ENCODE measurements around the gene ING5.
"Not testable (repeated sequence)": the region's sequence is repeated elsewhere in the genome, so short reads cannot be mapped to it uniquely, and the experiment has no call there.

The ING5 gene

DNA sequence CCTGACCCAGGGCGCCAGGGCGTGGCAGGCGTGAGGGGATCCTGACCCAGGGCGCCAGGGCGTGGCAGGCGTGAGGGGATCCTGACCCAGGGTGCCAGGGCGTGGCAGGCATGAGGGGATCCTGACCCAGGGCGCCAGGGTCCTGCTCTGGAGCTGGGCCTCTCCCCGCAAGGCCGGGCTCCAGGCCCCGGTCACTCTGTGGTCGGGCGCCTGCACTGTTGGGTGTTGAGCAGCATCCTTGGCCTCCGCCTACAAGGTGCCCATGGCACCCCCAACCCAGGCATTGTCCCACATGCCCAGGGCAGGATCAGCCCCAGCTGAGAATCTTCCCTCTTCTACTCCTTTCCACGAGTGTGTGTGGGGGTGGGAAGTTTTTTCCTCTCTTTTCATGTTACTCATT lies 41.2 kb downstream of the ING5 start:
- not testable (repeated sequence) for DNase-seq

GRCh38 chr2:241743620-241744019 lies 41.8 kb downstream of the ING5 start:
- no peak for DNase-seq

DNA sequence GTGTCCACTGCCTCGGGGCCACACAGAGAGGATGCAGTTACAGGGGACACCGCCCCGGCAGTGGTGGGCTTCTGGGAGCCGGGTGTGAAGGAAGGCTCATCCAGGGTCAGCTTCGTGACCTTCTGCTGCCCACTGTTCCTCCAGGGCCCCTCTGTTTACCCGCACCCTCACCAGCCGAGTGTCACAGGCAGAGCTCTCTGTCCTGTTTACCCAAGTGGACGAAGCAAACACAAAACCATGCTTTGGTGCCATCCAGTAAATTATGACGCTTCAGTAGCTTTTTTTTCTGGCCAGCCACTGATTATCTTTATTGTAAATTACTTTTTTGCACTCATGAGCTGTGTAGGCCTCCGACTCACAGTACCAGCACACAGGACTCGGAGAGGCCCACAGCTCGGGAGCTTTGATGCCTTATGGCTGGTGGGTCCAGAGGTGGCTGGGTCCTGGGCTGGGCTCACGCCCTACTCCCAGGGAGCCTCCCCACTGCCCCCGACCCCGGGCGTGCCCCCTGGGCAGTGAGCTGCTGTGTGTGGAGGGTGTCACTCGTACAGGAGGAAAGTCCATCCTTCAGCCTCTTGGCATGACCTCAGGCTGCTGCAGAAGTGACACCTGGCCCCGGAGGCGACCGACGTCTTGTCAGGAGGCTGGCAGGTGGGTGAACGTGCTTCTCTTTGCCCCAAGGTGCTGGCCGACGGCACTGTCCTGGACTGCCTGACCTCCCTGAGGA lies 42.4 kb downstream of the ING5 start:
- DNase-seq, result no peak

DNA sequence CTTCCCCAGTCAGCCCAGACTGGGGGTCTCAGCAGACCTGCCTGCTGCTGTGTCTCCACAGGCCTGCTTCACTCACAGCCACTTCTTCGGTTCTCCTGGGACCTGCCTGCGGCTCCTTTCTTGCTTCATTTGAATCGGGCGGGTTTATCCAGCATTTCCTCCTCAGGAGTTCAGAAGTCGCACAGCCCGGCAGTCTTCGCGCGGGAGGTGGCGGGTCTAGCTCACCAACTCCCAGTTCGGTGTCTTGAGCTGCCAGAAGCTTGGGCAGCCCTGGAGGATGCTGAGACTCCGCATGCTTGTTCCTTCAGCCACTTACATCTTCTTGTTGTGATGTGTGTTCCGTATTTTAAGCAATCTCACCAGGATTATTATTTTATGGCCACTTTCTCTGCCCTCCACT lies 43.4 kb downstream of the ING5 start:
- DNase-seq, result no peak

DNA sequence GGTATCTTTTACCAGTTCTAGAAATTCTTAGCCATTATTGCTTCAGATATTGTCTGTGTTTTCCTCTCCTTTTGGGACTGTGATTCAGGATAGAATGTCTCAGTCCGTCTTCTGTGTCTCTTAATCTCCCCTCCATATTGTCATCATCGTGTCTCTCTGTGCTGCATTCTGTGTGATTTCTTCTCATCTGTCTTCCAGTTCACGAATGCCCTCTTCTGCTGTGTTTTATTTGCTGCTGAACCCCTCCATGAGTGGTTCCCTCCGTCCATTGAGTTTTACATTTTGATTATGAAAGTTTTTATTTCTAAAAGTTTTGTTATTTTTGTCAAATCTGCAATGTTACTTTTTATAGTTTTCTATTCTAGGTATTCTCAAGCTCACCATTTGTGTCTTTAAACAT lies 44.2 kb downstream of the ING5 start:
- DNase-seq, result no peak

GRCh38 chr2:241748468-241749256 lies 46.8 kb downstream of the ING5 start:
- DNase-seq, result no peak

- no peak for DNase-seq
Measured at GRCh38 chr2:241750076-241750840, 48.4 kb downstream of the ING5 start.

DNA sequence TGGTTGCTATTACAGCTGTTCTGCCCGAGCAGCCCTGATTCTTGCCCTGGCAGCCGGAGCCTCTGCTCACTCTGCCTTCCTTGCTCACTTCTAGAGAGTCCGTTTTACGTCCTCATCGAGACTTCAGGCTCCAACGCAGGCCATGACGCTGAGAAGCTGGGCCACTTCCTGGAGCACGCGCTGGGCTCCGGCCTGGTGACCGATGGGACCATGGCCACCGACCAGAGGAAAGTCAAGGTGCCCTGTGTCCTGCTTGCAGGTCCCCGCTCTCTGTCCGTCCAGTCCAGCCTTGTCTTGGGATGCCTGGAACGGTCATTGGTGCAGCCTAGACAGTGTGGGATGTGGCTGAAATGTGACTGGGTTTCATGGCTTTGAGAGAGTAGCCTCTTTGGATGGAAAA lies 49.3 kb downstream of the ING5 start:
- DNase-seq, result no peak

DNA sequence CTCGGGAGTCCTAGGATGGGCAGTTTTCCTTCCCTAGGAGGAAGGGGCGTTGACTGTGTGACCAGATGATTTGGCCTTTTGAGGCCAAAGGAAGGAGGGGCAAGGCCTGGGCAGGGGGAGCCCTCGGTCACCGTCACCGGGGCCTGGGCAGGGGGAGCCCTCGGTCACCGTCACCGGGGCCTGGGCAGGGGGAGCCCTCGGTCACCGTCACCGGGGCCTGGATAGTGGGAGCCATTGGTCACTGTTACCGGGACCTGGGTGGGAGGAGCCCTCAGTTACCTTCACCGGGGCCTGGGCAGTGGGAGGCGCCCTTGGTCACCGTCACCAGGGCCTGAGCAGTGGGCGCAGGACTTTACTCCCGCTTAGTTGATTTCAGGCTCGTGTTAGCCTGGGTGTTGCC lies 49.9 kb downstream of the ING5 start:
- no peak for DNase-seq

DNA sequence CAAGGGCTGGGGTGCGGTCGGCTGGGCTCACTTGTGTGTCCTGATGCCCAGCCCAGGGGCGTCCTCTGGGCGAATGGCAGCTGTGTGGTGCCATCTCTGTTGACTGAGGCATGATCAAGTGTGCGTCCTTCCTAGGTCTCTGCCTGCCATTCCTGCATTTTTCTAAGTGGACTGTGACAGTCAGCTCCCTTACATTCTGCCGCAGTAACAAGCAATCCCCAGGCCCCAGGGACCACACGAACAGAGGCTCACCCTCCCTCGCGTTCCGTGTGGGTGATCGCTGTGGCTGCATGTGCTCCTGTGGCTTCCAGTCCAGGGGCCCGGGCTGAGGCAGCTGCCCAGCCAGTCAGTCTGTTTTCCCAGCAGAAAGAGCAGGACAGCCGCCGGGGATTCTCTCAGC lies 50.4 kb downstream of the ING5 start:
- DNase-seq, result no peak

DNA sequence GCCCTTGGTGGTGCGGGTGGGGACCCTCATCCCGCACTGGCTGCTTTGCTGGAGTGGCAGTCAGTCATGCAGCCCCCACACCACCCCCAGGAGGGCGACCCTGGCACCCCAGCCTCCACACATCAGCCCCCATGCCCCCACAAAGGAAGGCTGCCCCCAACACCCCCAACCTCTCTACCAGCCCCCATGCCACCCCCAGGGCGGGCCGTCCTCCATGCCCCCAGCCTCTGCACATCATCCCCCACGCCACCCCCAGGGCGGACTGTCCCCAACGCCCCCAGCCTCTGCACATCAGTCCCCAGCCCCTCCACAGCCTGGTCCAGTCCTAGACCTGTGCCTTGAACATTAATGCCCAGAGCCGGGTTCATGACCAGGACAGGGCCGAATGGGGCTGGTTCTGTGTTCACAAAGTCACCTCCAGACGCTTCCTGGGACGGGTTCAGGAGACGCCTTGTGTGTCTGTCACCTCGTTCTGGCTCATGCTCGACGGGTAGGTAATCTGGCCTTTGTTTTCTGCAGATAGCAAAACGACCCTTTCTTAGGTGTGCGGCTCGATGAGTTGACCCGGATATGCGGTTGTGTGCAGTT lies 50.9 kb downstream of the ING5 start:
- no peak for DNase-seq

DNA sequence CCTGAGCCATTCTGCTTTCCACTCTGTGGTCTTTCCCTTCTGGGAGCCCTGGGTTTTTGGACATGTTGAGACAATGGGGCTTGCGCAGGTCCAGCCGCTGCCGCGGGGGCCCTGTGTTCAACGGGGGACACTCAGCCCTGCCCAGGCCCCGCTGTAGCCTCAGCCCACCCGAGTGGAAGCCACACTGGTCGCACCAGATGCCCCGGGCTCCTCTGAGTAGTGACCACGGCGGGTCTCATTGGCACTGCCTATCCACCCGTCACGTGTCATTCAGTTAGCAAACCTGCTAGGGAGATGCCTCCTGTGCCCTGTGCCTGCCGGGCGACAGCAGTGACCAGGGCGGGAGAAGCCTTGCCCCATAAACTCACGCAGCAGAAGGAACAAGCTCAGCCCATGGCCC lies 51.7 kb downstream of the ING5 start:
- DNase-seq, result no peak

DNA sequence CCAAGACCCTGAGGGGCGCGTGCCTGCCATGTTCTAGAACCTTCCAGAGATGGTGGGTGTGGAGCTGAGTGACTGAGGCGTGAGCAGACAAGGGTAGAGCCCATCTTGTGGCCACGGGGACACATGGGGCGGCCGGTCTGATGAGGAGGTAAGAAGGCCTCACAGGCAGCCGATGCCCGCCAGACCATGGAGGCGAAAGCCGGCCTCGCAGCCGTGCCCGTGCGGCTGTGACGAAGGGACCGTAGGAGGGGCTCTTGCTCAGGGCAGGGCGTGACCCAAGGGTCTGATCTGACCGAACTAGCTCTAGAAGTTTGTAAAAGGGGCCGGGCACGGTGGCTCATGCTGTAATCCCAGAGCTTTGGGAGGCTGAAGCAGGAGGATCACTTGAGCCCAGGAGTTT lies 52.2 kb downstream of the ING5 start:
- no peak for DNase-seq

DNA sequence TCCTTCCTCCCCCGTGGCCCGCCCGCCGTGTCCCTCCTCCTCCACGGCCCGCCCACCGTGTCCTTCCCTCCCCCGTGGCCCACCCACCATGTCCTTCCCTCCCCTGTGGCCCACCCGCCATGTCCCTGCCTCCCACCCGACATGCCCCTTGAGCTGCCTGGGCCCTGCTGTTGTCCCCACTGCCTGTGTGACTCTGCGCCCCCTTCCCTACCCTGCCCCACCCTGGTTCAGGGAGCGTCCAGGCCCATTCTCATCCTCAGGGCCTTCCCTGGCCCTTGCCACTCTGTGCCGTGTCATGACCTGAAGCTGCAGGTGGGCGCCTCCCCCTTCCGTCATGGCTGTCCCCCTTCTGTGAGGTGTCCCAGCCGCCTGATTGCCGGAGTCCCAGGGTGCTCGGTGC lies 53.3 kb downstream of the ING5 start:
- no peak for DNase-seq

- DNase-seq, result no peak
Measured at GRCh38 chr2:241755777-241756176, 53.9 kb downstream of the ING5 start.

DNA sequence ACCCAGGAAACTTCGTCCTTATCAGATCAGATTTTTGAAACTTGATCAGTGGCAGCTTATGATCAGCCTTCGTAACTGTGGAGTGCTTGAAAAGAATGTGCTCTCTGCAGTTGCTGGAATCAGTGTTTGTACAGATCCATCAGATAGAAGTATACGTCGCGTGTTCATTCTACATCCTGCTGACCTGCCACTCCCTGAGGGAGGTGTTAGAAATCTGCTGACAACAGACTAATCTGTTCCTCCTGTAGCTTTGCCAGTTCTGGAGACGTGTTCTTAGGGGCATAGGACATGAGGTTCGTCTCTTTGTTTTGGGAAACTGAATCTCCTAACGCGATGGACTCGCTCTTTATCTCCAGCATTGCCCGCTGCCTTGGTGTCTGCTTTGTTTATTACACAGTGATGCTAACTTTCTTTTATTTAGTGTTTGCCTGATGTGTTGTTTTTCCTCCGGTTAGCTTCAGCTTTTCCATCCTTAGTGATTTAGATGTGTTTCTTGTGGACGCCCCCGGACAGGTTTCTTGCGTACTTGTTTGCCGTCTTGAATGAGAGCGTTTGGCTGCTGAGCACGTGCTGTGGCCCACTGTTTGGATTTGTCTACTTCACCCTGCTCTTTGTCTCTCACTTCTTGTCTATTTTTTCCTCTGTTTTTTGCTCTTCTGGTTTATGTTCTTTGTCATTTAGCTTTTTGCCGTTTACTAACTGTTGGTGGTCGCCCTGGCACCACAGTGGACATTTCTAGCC lies 57.4 kb downstream of the ING5 start:
- no peak for DNase-seq

GRCh38 chr2:241759893-241760292 lies 58.1 kb downstream of the ING5 start:
- not testable (repeated sequence) for DNase-seq

DNA sequence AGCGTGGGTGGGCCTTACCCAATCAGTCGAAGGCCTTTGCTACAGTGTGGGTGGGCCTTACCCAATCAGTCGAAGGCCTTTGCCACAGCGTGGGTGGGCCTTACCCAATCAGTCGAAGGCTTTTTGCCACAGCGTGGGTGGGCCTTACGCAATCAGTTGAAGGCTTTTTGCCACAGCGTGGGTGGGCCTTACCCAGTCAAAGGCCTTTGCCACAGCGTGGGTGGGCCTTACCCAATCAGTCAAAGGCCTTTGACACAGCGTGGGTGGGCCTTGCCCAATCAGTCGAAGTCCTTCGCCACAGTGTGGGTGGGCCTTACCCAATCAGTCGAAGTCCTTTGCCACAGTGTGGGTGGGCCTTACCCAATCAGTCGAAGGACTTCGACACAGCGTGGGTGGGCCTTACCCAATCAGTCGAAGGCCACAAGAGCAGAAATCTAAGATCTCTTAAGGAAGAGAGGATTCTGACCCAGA lies 58.5 kb downstream of the ING5 start:
- no peak for DNase-seq

DNA sequence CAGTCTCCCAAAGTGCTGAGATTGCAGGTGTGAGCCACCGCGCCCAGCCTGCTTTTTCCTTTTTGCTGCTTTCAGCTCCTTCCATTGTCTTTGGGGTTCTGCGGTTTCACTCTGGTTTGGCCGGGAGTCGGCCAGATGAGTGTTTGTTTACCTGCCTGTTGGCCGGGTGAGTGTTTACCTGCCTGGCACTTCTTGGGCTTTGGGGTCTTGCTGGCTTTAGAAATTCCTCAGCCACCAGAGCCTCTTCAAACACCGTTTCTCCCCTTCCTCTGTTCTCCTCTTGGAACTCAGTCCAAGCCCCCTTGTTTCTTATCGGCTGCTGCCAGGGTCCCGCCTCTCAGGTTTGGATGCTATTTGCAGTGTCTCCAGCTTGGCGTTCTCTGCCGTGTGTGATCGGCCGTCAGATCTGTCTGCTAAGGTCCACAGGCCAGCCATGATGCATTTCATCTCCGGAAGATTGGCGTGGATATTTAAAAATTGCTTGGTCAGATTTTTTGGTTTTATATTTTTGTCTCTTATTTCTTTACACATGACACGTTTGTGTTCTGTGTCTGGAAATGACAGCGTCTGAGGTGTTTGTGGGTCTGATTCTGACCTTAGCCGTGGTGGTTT lies 60.6 kb downstream of the ING5 start:
- no peak for DNase-seq

- DNase-seq, result no peak
Measured at GRCh38 chr2:241762933-241763369, 61.1 kb downstream of the ING5 start.

- no peak for DNase-seq
Measured at GRCh38 chr2:241763551-241764274, 61.9 kb downstream of the ING5 start.

All from COR-L47 (cell line).